SU-DHL-6 (cell line): ENCODE data around the gene NHS.

ENCODE experiments used
- H2AFZ ChIP-seq: fragments of 200-600 bp; sonication (generic); 2 replicates; pipeline ENCODE4 v1.6.1; 2014; ENCODE audit warnings: low read depth, mild to moderate bottlenecking, moderate library complexity, mixed read lengths, antibody characterized with exemption, low read length; ENCODE audit not compliant: severe bottlenecking
- H3F3A ChIP-seq: fragments of 200-600 bp; shearing (Covaris generic); 2 replicates; pipeline ENCODE4 v1.6.0; 2016; ENCODE audit warnings: antibody characterized with exemption, mild to moderate bottlenecking; ENCODE audit not compliant: insufficient read depth
- H3K27ac ChIP-seq: fragments of 200-600 bp; sonication (generic); 2 replicates; pipeline ENCODE4 v1.5.1; 2016; ENCODE audit warnings: low read depth, mild to moderate bottlenecking, low read length, moderate library complexity, mixed read lengths
- H3K27me3 ChIP-seq: fragments of 200-600 bp; sonication (generic), shearing (Covaris generic); 2 replicates; pipeline ENCODE4 v1.6.0; 2014; ENCODE audit warnings: mild to moderate bottlenecking, low read length
- H3K36me3 ChIP-seq: fragments of 200-600 bp; sonication (generic); 2 replicates; pipeline ENCODE4 v1.6.1; 2014; ENCODE audit warnings: mild to moderate bottlenecking, low read length, mixed read lengths
- H3K4me2 ChIP-seq: fragments of 300-600, 200-600 bp; shearing (Covaris generic), sonication (generic); 2 replicates; pipeline ENCODE4 v1.6.0; 2014; ENCODE audit warnings: low read length, low read depth, mild to moderate bottlenecking; ENCODE audit not compliant: poor library complexity, severe bottlenecking
- H3K4me3 ChIP-seq: fragments of 200-600 bp; sonication (generic); 2 replicates; pipeline ENCODE4 v1.5.1; 2014; ENCODE audit warnings: antibody characterized with exemption, low read length, mild to moderate bottlenecking, mixed read lengths; ENCODE audit not compliant: insufficient read depth, poor library complexity, severe bottlenecking
- H3K79me2 ChIP-seq: fragments of 200-600 bp; sonication (generic); 2 replicates; pipeline ENCODE4 v1.6.1; 2014; ENCODE audit warnings: mild to moderate bottlenecking, low read length, moderate library complexity; ENCODE audit not compliant: insufficient read depth
- H3K9ac ChIP-seq: fragments of 200-600 bp; sonication (generic); 2 replicates; pipeline ENCODE4 v1.7.0; 2014; ENCODE audit warnings: mild to moderate bottlenecking, low read length
- H3K9me2 ChIP-seq: fragments of 200-600 bp; sonication (generic); replicated peaks from 2 replicates; pipeline ENCODE4 v1.6.1; 2014; ENCODE audit warnings: low read length; ENCODE audit not compliant: insufficient read depth
- H3K9me3 ChIP-seq: fragments of 200-600 bp; sonication (generic); 2 replicates; pipeline ENCODE4 v1.6.1; 2014; ENCODE audit warnings: low read length, mixed read lengths; ENCODE audit not compliant: insufficient read depth
- H4K20me1 ChIP-seq: fragments of 200-600 bp; sonication (generic); 2 replicates; pipeline ENCODE4 v1.6.1; 2014; ENCODE audit warnings: low read depth, mild to moderate bottlenecking, antibody characterized with exemption, low read length, moderate library complexity, mixed read lengths
- CTCF ChIP-seq: fragments of 200-600 bp; sonication (generic); IDR thresholded peaks from one replicate; pipeline ENCODE4 v1.5.1; 2017; ENCODE audit warnings: antibody characterized with exemption, mild to moderate bottlenecking, low read length, moderate library complexity; ENCODE audit not compliant: insufficient read depth, poor library complexity, severe bottlenecking
- EZH2phosphoT487 ChIP-seq: fragments of 200-600 bp; sonication (generic), shearing (Covaris generic); conservative IDR thresholded peaks from 2 replicates; pipeline ENCODE4 v1.6.1; 2018; ENCODE audit warnings: mild to moderate bottlenecking, antibody characterized with exemption, low read length, moderate library complexity, mixed read lengths

Gene NHS

GRCh38 chrX:17459661-17460060 is 84.7 kb downstream of the NHS start:
- Histone ChIP-seq H3K4me3 (no peak overlapping the region), H3K9me3 (no peaks in the 10 kb centered on the region), H2AFZ (no peak overlapping the region), H4K20me1 (no peaks in the 10 kb centered on the region), H3K79me2 (no peaks in the 10 kb centered on the region), H3F3A (no peaks in the 10 kb centered on the region), H3K27me3 (no peaks in the 10 kb centered on the region), H3K4me2 (no peak overlapping the region), H3K36me3 (no peaks in the 10 kb centered on the region), H3K9me2 (no peaks in the 10 kb centered on the region), H3K27ac (no peak overlapping the region), H3K9ac (no peak overlapping the region)
- TF ChIP-seq EZH2phosphoT487 (no peak), CTCF (no peak)

DNA sequence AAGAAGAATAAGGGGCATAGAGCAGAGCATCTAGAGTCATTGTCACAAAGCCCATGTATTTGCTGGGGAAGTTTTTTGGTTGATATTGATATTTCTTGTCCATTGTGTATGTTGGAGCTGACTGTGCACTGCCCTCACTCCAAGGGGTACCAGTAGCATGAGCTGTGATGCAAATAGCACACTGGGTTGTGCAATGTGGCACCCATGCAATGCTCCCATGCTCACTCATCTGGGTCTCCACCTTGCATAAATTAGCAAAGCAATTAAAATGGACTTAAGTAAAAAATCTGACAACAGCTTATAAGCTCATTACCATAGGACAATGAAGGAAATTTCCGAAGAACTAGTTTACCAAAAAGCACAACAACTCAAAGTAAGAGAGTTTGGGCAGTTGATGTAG is 87.9 kb downstream of the NHS start:
- no peak overlapping the region for H3K27ac ChIP-seq
- H3K9me2 ChIP-seq: no peaks in the 10 kb centered on the region

DNA sequence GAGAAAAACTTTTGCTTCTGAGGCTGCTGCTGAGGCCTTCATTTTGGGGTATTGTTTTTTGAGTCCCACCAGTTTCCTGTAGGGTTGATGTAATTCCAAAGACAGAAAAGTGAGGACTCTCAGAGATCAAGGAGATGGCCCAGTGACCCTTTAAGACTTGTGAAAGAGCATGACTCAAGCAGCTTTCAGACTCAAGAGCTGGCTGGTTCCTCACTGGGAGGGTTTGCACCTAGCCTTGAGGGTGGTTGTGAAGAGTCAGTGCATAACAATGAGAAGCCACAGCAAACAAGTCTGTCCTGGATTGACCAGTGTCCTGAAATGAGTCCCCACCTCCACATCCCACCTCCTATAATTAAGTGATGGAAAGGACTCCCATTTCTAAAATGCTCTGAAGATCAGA is 89.2 kb downstream of the NHS start:
- no peaks in the 10 kb centered on the region for H3K9me2 ChIP-seq
- TF ChIP-seq CTCF (no peak), EZH2phosphoT487 (no peak)
- no peaks in the 10 kb centered on the region for H3K27me3 ChIP-seq
- H3K9me3 ChIP-seq: no peaks in the 10 kb centered on the region
- no peak overlapping the region for H3K4me3 ChIP-seq
- no peak overlapping the region for H3K4me2 ChIP-seq
- H4K20me1 ChIP-seq: no peaks in the 10 kb centered on the region
- H3K79me2 ChIP-seq: no peaks in the 10 kb centered on the region
- no peak overlapping the region for H2AFZ ChIP-seq
- no peaks in the 10 kb centered on the region for H3K36me3 ChIP-seq
- no peak overlapping the region for H3K27ac ChIP-seq
- no peaks in the 10 kb centered on the region for H3F3A ChIP-seq
- H3K9ac ChIP-seq: no peak overlapping the region

More for the DNA sequence above, 87.9 kb downstream of the NHS start:
- no peaks in the 10 kb centered on the region for H3K27me3 ChIP-seq
- no peak overlapping the region for H3K9ac ChIP-seq
- H4K20me1 ChIP-seq: no peaks in the 10 kb centered on the region
- no peaks in the 10 kb centered on the region for H3F3A ChIP-seq
- no peak overlapping the region for H3K4me2 ChIP-seq
- H2AFZ ChIP-seq: no peak overlapping the region
- no peaks in the 10 kb centered on the region for H3K36me3 ChIP-seq
- TF ChIP-seq CTCF: no peak
- H3K79me2 ChIP-seq: no peaks in the 10 kb centered on the region
- H3K9me3 ChIP-seq: no peaks in the 10 kb centered on the region
- H3K4me3 ChIP-seq: no peak overlapping the region

DNA sequence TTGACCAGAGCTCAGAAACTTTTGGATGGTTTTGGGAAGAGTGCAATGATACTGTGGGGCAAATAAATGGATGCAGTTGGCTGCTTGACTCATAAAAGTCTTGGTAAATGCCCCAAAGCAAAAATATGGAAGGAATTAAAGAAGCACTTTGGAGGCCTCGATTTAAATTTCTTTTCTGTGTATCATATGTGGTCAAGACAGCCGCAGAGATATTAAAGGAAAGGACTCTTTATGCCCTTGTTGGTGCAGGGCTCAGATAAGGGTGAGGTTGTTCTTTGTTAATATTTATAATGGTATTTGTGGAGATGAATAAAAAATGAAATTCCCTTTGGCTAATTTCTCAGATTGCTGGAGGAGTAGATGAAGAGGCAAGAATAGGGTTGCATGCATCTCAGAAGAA is 90.2 kb downstream of the NHS start:
- H3K9me2 ChIP-seq: no peaks in the 10 kb centered on the region
- no peak overlapping the region for H3K4me3 ChIP-seq
- H3F3A ChIP-seq: no peaks in the 10 kb centered on the region
- no peaks in the 10 kb centered on the region for H3K27me3 ChIP-seq
- H3K27ac ChIP-seq: no peak overlapping the region
- H3K79me2 ChIP-seq: no peaks in the 10 kb centered on the region
- H2AFZ ChIP-seq: no peak overlapping the region
- no peak overlapping the region for H3K4me2 ChIP-seq
- no peaks in the 10 kb centered on the region for H3K36me3 ChIP-seq
- no peak overlapping the region for H3K9ac ChIP-seq
- H3K9me3 ChIP-seq: no peaks in the 10 kb centered on the region
- H4K20me1 ChIP-seq: no peaks in the 10 kb centered on the region
- TF ChIP-seq CTCF (no peak), EZH2phosphoT487 (no peak)
